Measurements from ENCODE around the gene ANKRD13D.
A peak's percentile ranks its signal among the peaks of the same experiment; 100 is the strongest.

ANKRD13D gene

GRCh38 chr11:67300756-67301312 lies 11.7 kb downstream of the ANKRD13D start:
- Mint-ChIP-seq H3K4me1 (peaks cover 40% of the 10 kb centered on the region), H3K9me3 (peaks cover 13 to 15% of the 10 kb centered on the region in 2 donors)
- ATAC-seq = no peak

GRCh38 chr11:67301313-67301921 lies 12.3 kb downstream of the ANKRD13D start:
- no peak for DNase-seq
- H3K27me3 Mint-ChIP-seq = no peaks in the 10 kb centered on the region
- no peak overlapping the region for H3K4me3 Mint-ChIP-seq
- no peak for ATAC-seq
- H3K4me1 Mint-ChIP-seq = peaks cover 34% of the 10 kb centered on the region
- H3K9me3 Mint-ChIP-seq = peaks cover 7 to 9% of the 10 kb centered on the region in 2 donors
- H3K27ac Mint-ChIP-seq = no peak overlapping the region

More at GRCh38 chr11:67300756-67301312, 11.7 kb downstream of the ANKRD13D start:
- Mint-ChIP-seq H3K27ac (no peak overlapping the region), H3K27me3 (no peaks in the 10 kb centered on the region), H3K4me3 (no peak overlapping the region)
- no peak for DNase-seq

- Mint-ChIP-seq H3K4me3 (peak overlapping the region in 1 of 2 donors; percentile 77), H3K9me3 (peaks cover 1 to 3% of the 10 kb centered on the region in 2 donors), H3K4me1 (peaks cover 34% of the 10 kb centered on the region), H3K27me3 (no peaks in the 10 kb centered on the region), H3K27ac (no peak overlapping the region)
- no peak for ATAC-seq
- no peak for DNase-seq
Measured at GRCh38 chr11:67301951-67302516, 12.9 kb downstream of the ANKRD13D start.

GRCh38 chr11:67302571-67303131 lies 13.5 kb downstream of the ANKRD13D start:
- Mint-ChIP-seq H3K27me3 (no peaks in the 10 kb centered on the region), H3K4me1 (peaks cover 32% of the 10 kb centered on the region), H3K4me3 (peak overlapping the region; percentile 39 to 77), H3K9me3 (no peaks in the 10 kb centered on the region), H3K27ac (no peak overlapping the region)
- ATAC-seq (peak; percentile 35), DNase-seq (peak in 1 of 2 donors; percentile 15)

- Mint-ChIP-seq H3K27ac (peak within 1 kb of the TSS in 1 of 2 donors; percentile 48), H3K4me3 (peak within 1 kb of the TSS; percentile 67 to 77), H3K9me3 (no peaks in the 10 kb centered on the region), H3K4me1 (peaks cover 26% of the 10 kb centered on the region), H3K27me3 (no peaks in the 10 kb centered on the region)
- DNase-seq = peak; percentile 53 to 55
- ATAC-seq = peak; percentile 80
Measured at GRCh38 chr11:67303132-67303834, 14.2 kb downstream of the ANKRD13D start, which contains the start of gene SSH3. TSS of gene SSH3 (plus strand) at chr11:67303530. CDS start at chr11:67303626, 96 bp downstream.

- peaks cover 20% of the 10 kb centered on the region for H3K4me1 Mint-ChIP-seq
- H3K27me3 Mint-ChIP-seq = no peaks in the 10 kb centered on the region
- peak in 1 of 2 donors; percentile 28 for DNase-seq
- ATAC-seq = peak; percentile 50
- peak overlapping the region; percentile 67 to 77 for H3K4me3 Mint-ChIP-seq
- H3K9me3 Mint-ChIP-seq = no peaks in the 10 kb centered on the region
- no peak overlapping the region for H3K27ac Mint-ChIP-seq
Measured at GRCh38 chr11:67303835-67304411, 14.8 kb downstream of the ANKRD13D start.

GRCh38 chr11:67304511-67305113 lies 15.5 kb downstream of the ANKRD13D start:
- Mint-ChIP-seq H3K9me3 (no peaks in the 10 kb centered on the region), H3K4me3 (peak overlapping the region in 1 of 2 donors; percentile 77)

GRCh38 chr11:67306769-67307544 lies 17.9 kb downstream of the ANKRD13D start:
- Mint-ChIP-seq H3K27ac (no peak overlapping the region), H3K27me3 (no peaks in the 10 kb centered on the region), H3K4me1 (peaks cover 25% of the 10 kb centered on the region), H3K4me3 (no peak overlapping the region), H3K9me3 (no peaks in the 10 kb centered on the region)
- DNase-seq (no peak), ATAC-seq (no peak)

More at GRCh38 chr11:67304511-67305113, 15.5 kb downstream of the ANKRD13D start:
- DNase-seq (no peak), ATAC-seq (no peak)
- Mint-ChIP-seq H3K27me3 (no peaks in the 10 kb centered on the region), H3K4me1 (peaks cover 20% of the 10 kb centered on the region), H3K27ac (peak overlapping the region; percentile 52 to 82)

GRCh38 chr11:67307545-67308001 lies 18.5 kb downstream of the ANKRD13D start:
- no peak overlapping the region for H3K4me3 Mint-ChIP-seq
- H3K27ac Mint-ChIP-seq = no peak overlapping the region
- no peak for ATAC-seq
- no peak for DNase-seq
- H3K4me1 Mint-ChIP-seq = peaks cover 25% of the 10 kb centered on the region
- no peaks in the 10 kb centered on the region for H3K27me3 Mint-ChIP-seq
- no peaks in the 10 kb centered on the region for H3K9me3 Mint-ChIP-seq

- Mint-ChIP-seq H3K4me3 (no peak overlapping the region), H3K27me3 (no peaks in the 10 kb centered on the region), H3K9me3 (no peaks in the 10 kb centered on the region), H3K4me1 (peaks cover 27% of the 10 kb centered on the region), H3K27ac (no peak overlapping the region)
- DNase-seq (no peak), ATAC-seq (no peak)
Measured at GRCh38 chr11:67308031-67308866, 19.1 kb downstream of the ANKRD13D start.

- ATAC-seq = no peak
- Mint-ChIP-seq H3K4me3 (no peak overlapping the region), H3K27ac (no peak overlapping the region)
Measured at GRCh38 chr11:67309166-67309565, 20.1 kb downstream of the ANKRD13D start.

GRCh38 chr11:67309661-67310061 lies 20.6 kb downstream of the ANKRD13D start:
- no peaks in the 10 kb centered on the region for H3K27me3 Mint-ChIP-seq
- H3K9me3 Mint-ChIP-seq = no peaks in the 10 kb centered on the region
- no peak for DNase-seq
- no peak for ATAC-seq
- peaks cover 28% of the 10 kb centered on the region for H3K4me1 Mint-ChIP-seq
- H3K27ac Mint-ChIP-seq = no peak overlapping the region
- H3K4me3 Mint-ChIP-seq = no peak overlapping the region

More at GRCh38 chr11:67309166-67309565, 20.1 kb downstream of the ANKRD13D start:
- Mint-ChIP-seq H3K27me3 (no peaks in the 10 kb centered on the region), H3K9me3 (no peaks in the 10 kb centered on the region), H3K4me1 (peaks cover 32% of the 10 kb centered on the region)
- DNase-seq = no peak

- Mint-ChIP-seq H3K4me1 (peaks cover 24% of the 10 kb centered on the region), H3K4me3 (no peak overlapping the region), H3K27ac (no peak overlapping the region), H3K9me3 (no peaks in the 10 kb centered on the region), H3K27me3 (no peaks in the 10 kb centered on the region)
- peak; percentile 14 for ATAC-seq
- DNase-seq = no peak
Measured at GRCh38 chr11:67310246-67311050, 21.3 kb downstream of the ANKRD13D start.

Measured in stimulated activated naive CD8-positive, alpha-beta T cell treated with anti-CD3 and anti-CD28 coated beads, Interleukin-15, amount 100 ng/mL, for 72 hours (primary cell).